GM13977 (cell line): ENCODE results near the gene PDS5A.
"Not testable (repeated sequence)": the region's sequence is repeated elsewhere in the genome, so short reads cannot be mapped to it uniquely, and the experiment has no call there.

Source experiments
- DNase-seq: peaks from one replicate; pipeline ENCODE4 v3.0.0; 2012; ENCODE audit warnings: low spot score
- in situ Hi-C: fragments of 300-500 bp; cut with MboI; formaldehyde crosslinking; loops from one replicate; pipeline ENCODE4 v1.12.0; 2022; ENCODE audit warnings: low sequenced_read_pairs, low pct_unique_long_range_greater_than_20kb, mixed read lengths, inconsistent platforms; ENCODE audit not compliant: unreplicated experiment
- TF ChIP-seq, protein P1 (sequence below): IDR thresholded peaks from 2 replicates; pipeline ENCODE4 v1.5.1; 2012; ENCODE audit warnings: mild to moderate bottlenecking, control low read depth; ENCODE audit not compliant: insufficient read depth; ENCODE audit errors: extremely low read depth, missing control alignments

Gene PDS5A

DNA sequence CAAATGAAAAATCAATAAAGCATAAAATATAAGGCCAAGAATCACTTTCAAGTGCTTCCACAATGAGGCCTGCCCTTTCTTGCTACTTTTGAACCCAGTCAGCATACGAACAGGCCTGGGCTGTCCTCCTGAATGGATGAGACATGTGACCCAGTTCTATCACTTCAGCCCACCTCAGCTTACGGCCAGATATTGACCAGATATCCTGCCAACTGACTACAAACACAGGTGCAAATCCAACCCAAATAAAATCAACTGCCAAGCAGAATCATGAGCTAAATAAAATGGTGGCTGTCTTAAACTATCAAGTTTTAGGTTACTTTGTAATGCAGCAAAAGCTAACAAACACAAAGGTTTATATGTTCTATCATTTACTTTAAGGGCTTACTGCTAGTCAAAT is 53.7 kb downstream of the PDS5A start:
- no peak for DNase-seq
- in situ Hi-C loops, result no loop called here
- TF ChIP-seq, protein P1, sequence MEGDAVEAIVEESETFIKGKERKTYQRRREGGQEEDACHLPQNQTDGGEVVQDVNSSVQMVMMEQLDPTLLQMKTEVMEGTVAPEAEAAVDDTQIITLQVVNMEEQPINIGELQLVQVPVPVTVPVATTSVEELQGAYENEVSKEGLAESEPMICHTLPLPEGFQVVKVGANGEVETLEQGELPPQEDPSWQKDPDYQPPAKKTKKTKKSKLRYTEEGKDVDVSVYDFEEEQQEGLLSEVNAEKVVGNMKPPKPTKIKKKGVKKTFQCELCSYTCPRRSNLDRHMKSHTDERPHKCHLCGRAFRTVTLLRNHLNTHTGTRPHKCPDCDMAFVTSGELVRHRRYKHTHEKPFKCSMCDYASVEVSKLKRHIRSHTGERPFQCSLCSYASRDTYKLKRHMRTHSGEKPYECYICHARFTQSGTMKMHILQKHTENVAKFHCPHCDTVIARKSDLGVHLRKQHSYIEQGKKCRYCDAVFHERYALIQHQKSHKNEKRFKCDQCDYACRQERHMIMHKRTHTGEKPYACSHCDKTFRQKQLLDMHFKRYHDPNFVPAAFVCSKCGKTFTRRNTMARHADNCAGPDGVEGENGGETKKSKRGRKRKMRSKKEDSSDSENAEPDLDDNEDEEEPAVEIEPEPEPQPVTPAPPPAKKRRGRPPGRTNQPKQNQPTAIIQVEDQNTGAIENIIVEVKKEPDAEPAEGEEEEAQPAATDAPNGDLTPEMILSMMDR, result no peak

DNA sequence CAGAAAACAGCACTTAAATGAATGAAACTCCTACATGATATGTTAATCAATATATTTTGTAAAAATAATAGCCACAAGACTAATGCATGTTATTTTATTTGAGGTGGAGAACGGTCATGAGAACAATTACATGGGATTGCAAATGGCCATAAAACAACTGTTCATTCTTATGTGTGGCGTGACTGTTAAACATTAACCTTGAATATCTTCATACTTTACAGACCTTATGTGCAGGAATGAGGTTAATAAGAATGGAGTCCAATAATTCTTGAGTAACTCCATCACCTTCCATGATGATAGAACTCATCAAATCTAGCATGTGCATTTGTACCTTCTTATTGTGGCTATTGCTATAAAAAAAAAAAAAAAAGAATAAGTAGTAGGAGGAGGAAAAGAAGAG is 55.3 kb downstream of the PDS5A start:
- no peak for DNase-seq
- TF ChIP-seq, protein P1, result no peak
- in situ Hi-C loops, result no loop called here

DNA sequence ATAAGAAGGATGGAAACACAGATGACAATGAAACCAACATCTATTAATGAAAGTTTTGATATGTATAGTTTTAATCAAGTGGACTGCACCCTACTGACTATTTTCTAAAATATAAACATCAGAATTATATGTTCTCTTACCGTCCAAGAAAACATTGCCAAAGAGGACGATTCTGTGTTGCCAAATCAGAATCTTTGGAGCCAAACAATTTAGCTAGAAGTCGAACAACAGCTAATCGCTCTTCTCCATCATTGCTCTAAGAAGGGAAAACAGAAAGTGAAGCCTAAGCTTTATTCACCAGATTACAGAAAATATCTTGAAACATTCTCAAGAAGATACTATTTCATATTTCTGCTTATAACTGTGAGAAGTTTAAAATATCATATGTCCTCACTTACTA is 64.2 kb downstream of the PDS5A start:
- in situ Hi-C loops, result no loop called here
- no peak for DNase-seq
- TF ChIP-seq, protein P1, result no peak

DNA sequence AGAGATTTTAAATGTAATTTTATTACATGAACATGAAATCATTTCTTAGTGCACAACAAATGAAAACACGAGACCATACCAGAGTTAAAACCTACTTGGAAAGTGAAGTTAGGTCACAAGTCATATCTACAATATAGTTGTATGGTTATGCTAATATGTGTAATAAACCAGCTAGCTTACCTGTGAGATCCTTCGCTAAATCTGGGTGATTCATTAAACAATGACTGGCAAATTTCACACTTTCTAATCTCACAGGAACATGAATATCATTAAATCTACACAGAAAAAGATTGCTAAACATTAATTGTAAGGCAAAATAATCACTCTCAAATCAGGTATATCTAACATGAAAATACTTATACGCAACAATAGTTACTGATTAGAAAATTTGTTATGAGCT is 67.6 kb downstream of the PDS5A start:
- DNase-seq, result no peak
- TF ChIP-seq, protein P1, result no peak
- in situ Hi-C loops, result no loop called here

DNA sequence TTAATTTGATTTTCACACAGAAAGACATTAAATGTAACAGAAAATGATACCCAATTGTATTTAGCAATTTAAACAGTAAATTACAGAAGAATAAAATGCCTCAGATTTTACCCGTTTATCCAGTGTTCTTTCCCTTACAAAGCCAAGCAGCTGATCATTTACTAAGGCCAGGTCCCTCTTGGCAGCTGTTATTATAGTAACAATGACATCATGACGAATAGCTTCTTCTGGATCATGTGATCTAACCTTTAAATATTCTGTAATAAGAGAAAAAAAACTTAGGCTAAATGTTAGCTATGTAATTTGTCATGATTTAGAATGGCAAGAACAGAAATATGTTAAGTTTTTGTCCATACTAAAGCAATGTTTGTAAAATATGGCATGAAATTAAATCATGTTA is 69.4 kb downstream of the PDS5A start:
- in situ Hi-C loops, result no loop called here
- TF ChIP-seq, protein P1, result no peak
- no peak for DNase-seq

DNA sequence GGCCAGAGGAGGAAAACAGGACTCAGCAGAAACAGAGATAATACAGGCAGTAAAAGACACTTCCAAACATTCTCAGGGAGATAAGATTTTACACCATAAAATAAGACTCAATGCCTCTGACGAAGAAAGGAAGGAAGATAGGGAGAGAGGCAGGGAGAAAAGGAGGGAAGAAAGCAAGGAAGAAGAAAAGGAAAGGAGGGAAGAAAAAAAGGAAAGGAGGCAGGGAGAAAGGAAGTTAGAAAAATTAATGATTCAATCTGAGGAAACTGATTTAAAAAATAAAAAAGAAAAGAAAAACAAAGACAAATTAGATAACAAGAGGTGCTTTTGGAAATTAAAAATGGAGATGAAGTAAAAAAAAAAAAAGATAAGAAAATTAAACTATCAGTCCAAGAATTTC is 72.1 kb downstream of the PDS5A start:
- TF ChIP-seq, protein P1, result no peak
- no peak for DNase-seq
- in situ Hi-C loops, result no loop called here

DNA sequence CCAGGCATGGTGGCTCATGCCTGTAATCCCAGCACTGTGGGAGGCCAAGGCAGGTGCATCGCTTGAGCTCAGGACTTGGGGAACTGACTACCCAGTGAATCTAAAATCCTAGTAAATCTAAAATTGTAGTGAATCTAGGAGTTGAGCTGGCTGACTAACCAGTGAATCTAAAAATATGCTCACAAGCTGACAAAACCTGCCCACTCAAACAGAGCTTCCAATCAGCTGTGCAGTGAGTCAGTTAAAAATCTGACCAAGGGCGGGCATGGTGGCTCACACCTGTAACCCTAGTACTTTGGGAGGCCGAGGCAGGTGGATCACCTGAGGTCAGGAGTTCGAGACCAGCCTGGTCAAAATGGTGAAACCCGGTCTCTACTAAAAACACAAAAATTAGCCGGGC is 72.7 kb downstream of the PDS5A start:
- DNase-seq, in situ Hi-C loops: not testable (repeated sequence)

DNA sequence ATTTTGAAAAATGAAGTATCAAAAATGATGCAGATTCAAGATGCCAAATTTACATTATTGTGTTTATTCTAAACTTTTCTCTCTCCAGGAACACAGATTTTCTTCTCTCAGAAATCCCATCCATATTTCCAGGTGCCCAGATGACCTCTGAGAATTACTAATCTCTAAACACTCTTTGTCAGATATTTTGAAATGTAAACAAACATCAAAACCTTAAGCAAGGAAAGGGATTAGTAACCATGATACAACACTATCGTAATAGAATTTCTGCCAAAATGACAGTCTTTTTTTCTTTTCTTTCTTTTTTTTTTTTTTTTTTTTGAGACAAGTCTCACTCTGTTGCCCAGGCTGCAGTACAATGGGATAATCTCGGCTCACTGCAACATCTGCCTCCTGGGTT is 76.7 kb downstream of the PDS5A start:
- in situ Hi-C loops, result no loop called here
- TF ChIP-seq, protein P1, result no peak
- no peak for DNase-seq
